ENCODE measurements around the gene DSTN. TPM values are rescaled to one million over a fixed set of nuclear protein-coding genes. Genes with fewer than 3 reads are reported as not detected.

The DSTN gene
- total RNA-seq, 1 donor, result 550 TPM

- no peak overlapping the region for H3K4me3 ChIP-seq (ENCODE audit: low read depth, low read length)
- no peak for DNase-seq (ENCODE audit: low read depth)
- TF ChIP-seq CTCF (IDR thresholded peaks at IDR 0.05; ENCODE audit: insufficient read depth, low read depth, low read length), result no peak
These were observed 26.0 kb downstream of the DSTN start for GRCh38 chr20:17595856-17596255.

- H3K4me3 ChIP-seq (ENCODE audit: low read depth, low read length), result no peak overlapping the region
- TF ChIP-seq CTCF (IDR thresholded peaks at IDR 0.05; ENCODE audit: insufficient read depth, low read depth, low read length), result no peak
- no peak for DNase-seq (ENCODE audit: low read depth)
These were observed 28.2 kb downstream of the DSTN start for GRCh38 chr20:17598013-17598550.

GRCh38 chr20:17601957-17602356 is 32.1 kb downstream of the DSTN start:
- DNase-seq (ENCODE audit: low read depth), result peak; percentile 12
- no peak for TF ChIP-seq CTCF (IDR thresholded peaks at IDR 0.05; ENCODE audit: insufficient read depth, low read depth, low read length)

GRCh38 chr20:17602493-17602892 is 32.6 kb downstream of the DSTN start:
- no peak for DNase-seq (ENCODE audit: low read depth)
- H3K4me3 ChIP-seq (ENCODE audit: low read depth, low read length), result no peak overlapping the region
- TF ChIP-seq CTCF (IDR thresholded peaks at IDR 0.05; ENCODE audit: insufficient read depth, low read depth, low read length), result no peak

More at GRCh38 chr20:17601957-17602356, 32.1 kb downstream of the DSTN start:
- H3K4me3 ChIP-seq (ENCODE audit: low read depth, low read length), result no peak overlapping the region

- TF ChIP-seq CTCF (IDR thresholded peaks at IDR 0.05; ENCODE audit: insufficient read depth, low read depth, low read length), result no peak
- H3K4me3 ChIP-seq (ENCODE audit: low read depth, low read length), result no peak overlapping the region
- DNase-seq (ENCODE audit: low read depth), result no peak
These were observed 35.3 kb downstream of the DSTN start for GRCh38 chr20:17605131-17605660.

GRCh38 chr20:17606001-17606400 is 36.1 kb downstream of the DSTN start:
- TF ChIP-seq CTCF (IDR thresholded peaks at IDR 0.05; ENCODE audit: insufficient read depth, low read depth, low read length), result no peak
- no peak overlapping the region for H3K4me3 ChIP-seq (ENCODE audit: low read depth, low read length)
- DNase-seq (ENCODE audit: low read depth), result no peak
